GM19438 (cell line): ENCODE results near the gene TXNDC15.

ENCODE experiments used
- ATAC-seq: cut with Tn5 transposase; IDR thresholded peaks from one replicate; pipeline ENCODE4 v1.9.1; 2021; ENCODE audit warnings: low read depth; ENCODE audit not compliant: unreplicated experiment

The TXNDC15 gene

GRCh38 chr5:134917070-134917815 is 43.1 kb downstream of the TXNDC15 start:
- ATAC-seq, result no peak

GRCh38 chr5:134918861-134919260 is 44.7 kb downstream of the TXNDC15 start:
- no peak for ATAC-seq

- ATAC-seq, result no peak
Observed at GRCh38 chr5:134920848-134921575, 46.8 kb downstream of the TXNDC15 start.

- ATAC-seq, result no peak
Observed at GRCh38 chr5:134932508-134932907, 58.3 kb downstream of the TXNDC15 start.

- ATAC-seq, result no peak
Observed at GRCh38 chr5:134934202-134934601, 60.0 kb downstream of the TXNDC15 start.

GRCh38 chr5:134935711-134936602 is 61.8 kb downstream of the TXNDC15 start:
- ATAC-seq, result no peak

- ATAC-seq, result no peak
Observed at GRCh38 chr5:134937526-134937925, 63.4 kb downstream of the TXNDC15 start.

- no peak for ATAC-seq
Observed at GRCh38 chr5:134938030-134938429, 63.9 kb downstream of the TXNDC15 start.

GRCh38 chr5:134939500-134939899 is 65.3 kb downstream of the TXNDC15 start:
- ATAC-seq, result no peak

GRCh38 chr5:134943547-134943946 is 69.4 kb downstream of the TXNDC15 start:
- no peak for ATAC-seq

- no peak for ATAC-seq
Observed at GRCh38 chr5:134944630-134945029, 70.5 kb downstream of the TXNDC15 start.

- no peak for ATAC-seq
Observed at GRCh38 chr5:134945041-134945440, 70.9 kb downstream of the TXNDC15 start.

GRCh38 chr5:134948911-134949310 is 74.7 kb downstream of the TXNDC15 start:
- no peak for ATAC-seq

GRCh38 chr5:134949316-134949715 is 75.1 kb downstream of the TXNDC15 start:
- no peak for ATAC-seq
